Astrocyte (in vitro differentiated cells and primary cell): Measurements from ENCODE around the gene TAF5. TPM values are rescaled to one million over a fixed set of nuclear protein-coding genes. Genes with fewer than 3 reads are reported as not detected.

Experiments used
- DNase-seq: peaks from one replicate; pipeline ENCODE4 v3.0.0-alpha.2; 2010; ENCODE audit warnings: low read depth
- FAIRE-seq: peaks from 2 replicates; lab custom pipeline; 2011; peaks lifted over from hg19 to GRCh38; lab: Jason Lieb, UNC
- H2AFZ ChIP-seq: 2 replicates; pipeline ENCODE4 v1.6.0; 2012; ENCODE audit warnings: low read depth, low read length, inconsistent platforms
- H3K27ac ChIP-seq: 2 replicates; pipeline ENCODE4 v1.5.1; 2011; ENCODE audit warnings: low read depth, low read length, inconsistent platforms
- H3K27me3 ChIP-seq: 2 replicates; pipeline ENCODE4 v1.6.0; 2011; ENCODE audit warnings: low read length, inconsistent platforms; ENCODE audit not compliant: insufficient read depth
- H3K36me3 ChIP-seq: 2 replicates; pipeline ENCODE4 v1.5.1; 2011; ENCODE audit warnings: low read length, inconsistent platforms; ENCODE audit not compliant: insufficient read depth
- H3K4me1 ChIP-seq: 2 replicates; pipeline ENCODE4 v1.5.1; 2011; ENCODE audit warnings: low read length, inconsistent platforms; ENCODE audit not compliant: insufficient read depth
- H3K4me2 ChIP-seq: 2 replicates; pipeline ENCODE4 v1.6.0; 2012; ENCODE audit warnings: low read length, inconsistent platforms
- H3K4me3 ChIP-seq: 2 replicates; pipeline ENCODE4 v1.5.1; 2011; ENCODE audit warnings: low read depth, mild to moderate bottlenecking, low read length, inconsistent platforms; ENCODE audit not compliant: insufficient read depth
- H3K79me2 ChIP-seq: 2 replicates; pipeline ENCODE4 v1.6.0; 2012; ENCODE audit warnings: mild to moderate bottlenecking, low read length, inconsistent platforms; ENCODE audit not compliant: insufficient read depth
- H3K9ac ChIP-seq: 2 replicates; pipeline ENCODE4 v1.6.0; 2012; ENCODE audit warnings: mild to moderate bottlenecking, low read length, inconsistent platforms
- H3K9me3 ChIP-seq: 2 replicates; pipeline ENCODE4 v1.5.1; 2012; ENCODE audit warnings: low read depth, mild to moderate bottlenecking, low read length, inconsistent platforms; ENCODE audit not compliant: insufficient read depth
- H4K20me1 ChIP-seq: 2 replicates; pipeline ENCODE4 v1.6.0; 2012; ENCODE audit warnings: low read length, inconsistent platforms; ENCODE audit not compliant: insufficient read depth
- H3K27ac Mint-ChIP-seq: one replicate; pipeline ENCODE4 v1.8.0; 2021; ENCODE audit warnings: mild to moderate bottlenecking, mixed read lengths; ENCODE audit not compliant: unreplicated experiment
- H3K27me3 Mint-ChIP-seq: one replicate; pipeline ENCODE4 v1.8.0; 2021; ENCODE audit warnings: low read depth, mixed read lengths; ENCODE audit not compliant: unreplicated experiment
- H3K36me3 Mint-ChIP-seq: one replicate; pipeline ENCODE4 v1.8.0; 2021; ENCODE audit warnings: low read depth, mixed read lengths; ENCODE audit not compliant: unreplicated experiment
- H3K4me1 Mint-ChIP-seq: one replicate; pipeline ENCODE4 v1.8.0; 2021; ENCODE audit warnings: low read depth, mixed read lengths; ENCODE audit not compliant: unreplicated experiment
- H3K4me3 Mint-ChIP-seq: one replicate; pipeline ENCODE4 v1.8.0; 2021; ENCODE audit warnings: mild to moderate bottlenecking, moderate library complexity, mixed read lengths; ENCODE audit not compliant: unreplicated experiment
- H3K9me3 Mint-ChIP-seq: one replicate; pipeline ENCODE4 v1.8.0; 2021; ENCODE audit warnings: mild to moderate bottlenecking, mixed read lengths; ENCODE audit not compliant: unreplicated experiment
- CTCF ChIP-seq: IDR thresholded peaks from 2 replicates; pipeline ENCODE4 v1.5.1; 2011; ENCODE audit warnings: low read depth, mild to moderate bottlenecking, inconsistent platforms, low read length, moderate library complexity; ENCODE audit not compliant: insufficient read depth
- EZH2 ChIP-seq: IDR thresholded peaks from 2 replicates; pipeline ENCODE4 v1.6.1; 2012; ENCODE audit warnings: mild to moderate bottlenecking, low read length, inconsistent platforms; ENCODE audit not compliant: insufficient read depth
- total RNA-seq: library from RNA; stranded (reverse); gene quantifications from 2 replicates; pipeline ENCODE4 v1.2.1, GENCODE V29; 2021

The TAF5 gene
- total RNA-seq, 1 donor from 2014 or later: 3.3 TPM

GRCh38 chr10:103423748-103424147 is 56.0 kb downstream of the TAF5 start:
- Histone ChIP-seq H3K27ac (no peak overlapping the region), H3K4me3 (no peak overlapping the region), H3K27me3 (no peaks in the 10 kb centered on the region), H4K20me1 (peaks cover 51% of the 10 kb centered on the region), H3K9ac (no peak overlapping the region), H2AFZ (no peak overlapping the region), H3K79me2 (peaks cover 5% of the 10 kb centered on the region), H3K9me3 (no peaks in the 10 kb centered on the region), H3K36me3 (peaks cover 64% of the 10 kb centered on the region), H3K4me1 (no peaks in the 10 kb centered on the region), H3K4me2 (no peak overlapping the region)
- Mint-ChIP-seq H3K4me1 (no peaks in the 10 kb centered on the region), H3K4me3 (no peak overlapping the region), H3K27me3 (no peaks in the 10 kb centered on the region), H3K9me3 (no peaks in the 10 kb centered on the region), H3K27ac (no peak overlapping the region), H3K36me3 (peaks cover 33% of the 10 kb centered on the region)
- FAIRE-seq (no peak), DNase-seq (no peak)
- TF ChIP-seq CTCF: no peak
- TF ChIP-seq EZH2: no peak

GRCh38 chr10:103427866-103428265 is 60.1 kb downstream of the TAF5 start:
- Histone ChIP-seq H3K36me3 (peaks cover 66% of the 10 kb centered on the region), H3K4me1 (no peaks in the 10 kb centered on the region), H2AFZ (no peak overlapping the region), H3K4me2 (no peak overlapping the region), H3K9ac (no peak overlapping the region), H3K79me2 (peaks cover 5% of the 10 kb centered on the region), H3K27me3 (no peaks in the 10 kb centered on the region), H3K4me3 (no peak overlapping the region), H4K20me1 (peaks cover 57% of the 10 kb centered on the region), H3K27ac (no peak overlapping the region), H3K9me3 (no peaks in the 10 kb centered on the region)
- FAIRE-seq (no peak), DNase-seq (no peak)
- H3K9me3 Mint-ChIP-seq: no peaks in the 10 kb centered on the region
- no peak for TF ChIP-seq EZH2
- no peak for TF ChIP-seq CTCF
- H3K36me3 Mint-ChIP-seq: peaks cover 33% of the 10 kb centered on the region
- H3K27me3 Mint-ChIP-seq: no peaks in the 10 kb centered on the region
- no peaks in the 10 kb centered on the region for H3K4me1 Mint-ChIP-seq
- no peak overlapping the region for H3K27ac Mint-ChIP-seq
- H3K4me3 Mint-ChIP-seq: no peak overlapping the region

GRCh38 chr10:103428989-103429643 is 61.3 kb downstream of the TAF5 start:
- H3K36me3 ChIP-seq: peaks cover 65% of the 10 kb centered on the region
- Mint-ChIP-seq H3K36me3 (peaks cover 30% of the 10 kb centered on the region), H3K9me3 (no peaks in the 10 kb centered on the region), H3K27me3 (no peaks in the 10 kb centered on the region), H3K4me3 (no peak overlapping the region), H3K4me1 (no peaks in the 10 kb centered on the region), H3K27ac (no peak overlapping the region)
- peaks cover 60% of the 10 kb centered on the region for H4K20me1 ChIP-seq
- H3K4me2 ChIP-seq: no peak overlapping the region
- no peaks in the 10 kb centered on the region for H3K4me1 ChIP-seq
- no peaks in the 10 kb centered on the region for H3K79me2 ChIP-seq
- H3K9ac ChIP-seq: no peak overlapping the region
- no peak overlapping the region for H2AFZ ChIP-seq
- H3K9me3 ChIP-seq: no peaks in the 10 kb centered on the region
- TF ChIP-seq EZH2: no peak
- TF ChIP-seq CTCF: no peak
- H3K4me3 ChIP-seq: no peak overlapping the region
- DNase-seq (no peak), FAIRE-seq (no peak)
- no peaks in the 10 kb centered on the region for H3K27me3 ChIP-seq
- H3K27ac ChIP-seq: no peak overlapping the region
